Stimulated activated CD4-positive, alpha-beta T cell treated with anti-CD3 and anti-CD28 coated beads, Interleukin-4, amount 100 ng/mL, for 24 hours (primary cell): Measurements from ENCODE around the gene HSCB.
"Not testable (repeated sequence)": the region's sequence is repeated elsewhere in the genome, so short reads cannot be mapped to it uniquely, and the experiment has no call there.

Experiments used
- DNase-seq: peaks from one replicate; pipeline ENCODE4 v3.0.0-alpha.2; 2020

The HSCB gene

GRCh38 chr22:28741200-28741784 lies 547 bp upstream of the HSCB start:
- DNase-seq, result no peak

GRCh38 chr22:28742562-28742962 lies 723 bp downstream of the HSCB start:
- DNase-seq, result peak; percentile 80

GRCh38 chr22:28743852-28744251 lies 2.0 kb downstream of the HSCB start:
- no peak for DNase-seq

GRCh38 chr22:28750471-28750881 lies 8.6 kb downstream of the HSCB start:
- DNase-seq, result no peak

GRCh38 chr22:28754512-28754911 lies 12.7 kb downstream of the HSCB start:
- not testable (repeated sequence) for DNase-seq

GRCh38 chr22:28759861-28760560 lies 18.2 kb downstream of the HSCB start:
- no peak for DNase-seq

DNA sequence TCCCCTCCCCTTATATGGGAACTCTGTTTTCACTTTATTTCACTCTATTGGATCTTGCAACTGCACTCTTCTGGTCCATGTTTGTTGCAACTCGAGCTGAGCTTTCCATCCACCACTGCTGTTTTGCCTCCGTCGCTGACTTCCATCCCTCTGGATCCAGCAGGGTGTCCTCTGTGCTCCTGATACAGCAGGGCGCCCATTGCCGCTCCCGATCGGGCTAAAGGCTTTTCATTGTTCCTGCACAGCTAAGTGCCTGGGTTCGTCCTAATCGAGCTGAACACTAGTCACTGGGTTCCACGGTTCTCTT lies 19.6 kb downstream of the HSCB start:
- no peak for DNase-seq

DNA sequence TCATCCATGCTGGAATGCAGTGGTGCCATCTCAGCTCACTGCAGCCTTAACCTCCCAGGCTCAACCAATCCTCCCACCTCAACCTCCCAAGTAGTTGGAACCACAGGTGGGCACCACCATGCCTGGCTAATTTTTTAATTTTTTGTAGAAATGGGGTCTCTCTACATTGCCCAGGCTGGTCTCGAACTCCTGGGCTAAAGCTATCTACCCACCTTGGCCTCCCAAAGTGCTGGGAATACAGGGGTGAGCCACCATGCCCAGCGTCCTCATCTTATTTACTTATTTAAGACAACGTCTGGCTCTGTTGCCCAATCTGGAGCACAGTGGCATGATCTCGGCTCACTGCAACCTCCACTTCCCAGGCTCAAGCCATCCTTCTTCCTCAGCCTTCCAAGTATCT lies 20.2 kb downstream of the HSCB start:
- DNase-seq, result not testable (repeated sequence)

GRCh38 chr22:28766628-28767027 lies 24.8 kb downstream of the HSCB start:
- no peak for DNase-seq

DNA sequence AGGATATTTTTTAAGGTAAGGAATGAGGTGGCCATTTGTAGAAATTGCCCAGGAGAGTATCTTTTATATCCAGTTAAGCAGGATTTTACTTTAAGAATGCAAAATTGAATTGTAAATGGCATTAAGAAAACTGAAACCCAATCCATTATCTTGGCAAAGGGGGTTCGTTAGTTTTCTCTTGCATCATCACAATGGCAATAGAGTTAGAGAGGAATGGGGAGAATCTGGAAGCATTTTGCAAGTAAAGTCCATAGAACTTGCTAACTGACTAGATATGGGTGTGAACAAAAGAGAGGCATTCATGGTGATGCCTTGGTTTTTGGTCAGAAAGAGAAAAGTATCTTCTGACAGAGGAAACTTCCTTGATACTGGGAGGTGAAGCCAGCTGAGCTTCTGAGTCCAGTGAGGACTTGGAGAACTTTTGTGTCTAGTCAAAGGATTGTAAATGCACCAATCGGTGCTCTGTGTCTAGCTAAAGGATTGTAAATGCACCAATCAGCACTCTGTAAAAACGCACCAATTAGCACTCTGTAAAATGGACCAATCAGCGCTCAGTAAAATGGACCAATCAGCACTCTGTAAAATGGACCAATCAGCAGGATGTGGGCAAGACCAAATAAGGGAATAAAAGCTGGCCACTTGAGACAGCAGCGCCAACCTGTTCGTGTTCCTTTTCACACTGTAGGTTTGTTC lies 27.0 kb downstream of the HSCB start:
- DNase-seq, result no peak

GRCh38 chr22:28769394-28770085 lies 27.7 kb downstream of the HSCB start:
- DNase-seq, result no peak

GRCh38 chr22:28771195-28771791 lies 29.5 kb downstream of the HSCB start:
- no peak for DNase-seq

DNA sequence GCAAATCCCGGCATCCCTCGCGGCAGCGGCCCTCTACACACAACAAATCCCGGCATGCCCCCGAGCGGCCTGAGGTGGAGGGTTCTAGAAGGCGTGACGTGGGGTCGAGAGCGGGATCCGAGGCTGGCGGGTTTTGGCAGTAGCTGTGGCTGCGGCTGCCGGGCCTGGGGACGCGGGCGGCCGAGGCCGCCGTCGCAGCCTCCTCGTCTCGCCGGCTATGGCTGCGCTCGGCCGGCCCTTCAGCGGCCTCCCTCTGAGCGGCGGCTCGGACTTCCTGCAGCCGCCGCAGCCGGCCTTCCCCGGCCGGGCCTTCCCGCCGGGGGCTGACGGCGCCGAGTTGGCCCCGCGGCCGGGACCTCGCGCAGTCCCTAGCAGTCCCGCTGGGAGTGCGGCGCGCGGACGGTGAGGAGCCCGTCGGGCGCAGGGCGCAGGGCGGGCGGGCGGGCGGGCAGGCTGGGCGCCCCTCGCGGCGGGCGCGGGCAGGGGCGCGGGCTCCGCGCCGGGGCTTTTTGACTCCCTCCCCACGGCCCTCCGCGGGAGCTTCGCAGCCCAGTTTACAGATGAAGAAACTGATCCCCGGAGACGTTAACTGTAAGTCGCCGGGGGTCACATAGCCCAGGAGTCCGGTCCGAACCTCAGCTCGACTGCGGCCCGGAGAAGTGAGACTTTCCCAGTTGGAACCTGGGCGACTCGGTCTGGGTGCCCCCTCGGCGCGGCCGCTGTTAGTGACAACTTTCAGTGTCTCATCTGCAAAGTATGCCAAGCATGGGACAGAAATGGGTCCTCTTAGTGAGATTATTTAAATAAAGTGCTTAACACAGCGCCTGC lies 31.0 kb downstream of the HSCB start, which contains the start of gene CCDC117:
Gene CCDC117, plus strand, starts transcription at position 63 of the 828 bp plus-strand sequence. Its CDS starts 155 bp downstream, at position 218.
- DNase-seq, result peak; percentile 94

DNA sequence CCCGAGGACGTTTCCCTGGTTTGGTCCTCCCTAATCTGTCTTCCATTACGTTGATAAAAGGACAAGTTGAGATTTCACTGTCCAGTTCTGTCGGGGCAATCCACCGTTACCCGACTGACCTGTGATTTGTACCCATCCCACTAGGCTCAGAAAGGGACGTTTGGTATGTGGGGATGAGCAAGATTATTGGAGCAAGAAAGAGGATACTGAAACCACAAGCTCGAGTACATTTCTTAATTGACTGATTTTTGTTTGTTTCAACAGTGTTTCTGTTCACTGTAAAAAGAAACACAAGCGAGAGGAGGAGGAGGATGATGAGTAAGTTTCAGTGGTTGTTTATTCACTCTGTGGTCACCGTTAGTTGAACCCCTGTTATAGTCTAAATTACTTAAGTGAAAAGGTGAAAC lies 31.6 kb downstream of the HSCB start:
- DNase-seq, result no peak

DNA sequence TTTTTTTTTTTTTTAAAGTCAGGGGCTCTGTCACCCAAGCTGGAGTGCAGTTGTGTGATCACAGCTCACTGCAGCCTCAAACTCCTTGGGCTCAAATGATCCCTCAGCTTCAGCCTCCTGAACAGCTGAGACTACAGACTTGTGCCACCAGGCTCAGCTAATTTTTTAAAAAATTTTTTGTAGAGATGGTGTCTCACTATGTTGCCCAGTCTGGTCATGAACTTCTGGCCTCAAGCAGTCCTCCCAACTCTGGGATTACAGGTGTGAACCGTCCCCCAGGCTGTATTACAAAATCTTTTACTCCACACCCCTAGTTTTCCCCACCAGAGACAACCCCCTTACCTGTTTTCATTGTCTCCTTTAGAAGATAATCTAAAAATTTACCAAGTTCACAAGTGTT lies 32.5 kb downstream of the HSCB start:
- DNase-seq, result no peak

DNA sequence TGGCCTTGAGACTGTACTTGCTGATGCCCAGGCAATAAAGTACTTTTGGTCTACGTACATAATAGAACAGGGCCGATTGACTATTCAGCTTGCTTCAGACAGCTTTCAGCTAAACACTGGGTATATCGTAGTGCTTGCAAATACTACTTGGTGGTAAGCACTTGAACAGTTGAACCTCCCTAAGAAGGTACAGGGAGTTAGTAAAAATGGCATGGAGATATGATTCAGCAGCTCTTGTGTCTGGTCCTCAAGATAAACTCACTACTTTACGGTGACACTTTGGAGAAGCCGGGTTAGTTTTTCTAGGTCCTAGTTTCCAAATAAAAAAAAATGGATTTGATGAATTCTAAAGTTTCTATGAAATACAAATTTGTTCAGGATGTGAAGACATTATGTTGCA lies 38.0 kb downstream of the HSCB start:
- no peak for DNase-seq

GRCh38 chr22:28780296-28780695 lies 38.5 kb downstream of the HSCB start:
- DNase-seq, result no peak

- no peak for DNase-seq
Observed at GRCh38 chr22:28783786-28784671, 42.2 kb downstream of the HSCB start.

DNA sequence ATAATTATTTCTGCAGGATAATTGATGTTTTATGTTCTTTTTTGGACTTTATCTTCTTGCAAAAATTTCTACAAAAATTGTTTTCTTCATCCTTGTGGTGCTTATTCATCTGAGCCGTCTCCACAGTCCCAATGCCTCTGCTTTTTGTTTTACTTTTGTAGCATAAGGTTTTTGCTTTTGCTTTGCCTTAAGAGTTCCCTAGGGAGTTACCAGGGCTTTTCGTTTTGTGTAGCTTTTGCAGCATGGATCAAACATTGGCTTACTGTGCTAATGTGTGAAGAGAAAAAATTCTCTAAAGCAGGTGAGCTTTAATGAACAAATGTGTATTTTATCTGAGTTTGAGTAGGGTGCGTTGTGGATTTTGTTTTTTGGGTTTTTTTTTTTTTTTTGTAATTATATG lies 46.8 kb downstream of the HSCB start:
- DNase-seq, result no peak

GRCh38 chr22:28791124-28791523 lies 49.3 kb downstream of the HSCB start:
- DNase-seq, result no peak

DNA sequence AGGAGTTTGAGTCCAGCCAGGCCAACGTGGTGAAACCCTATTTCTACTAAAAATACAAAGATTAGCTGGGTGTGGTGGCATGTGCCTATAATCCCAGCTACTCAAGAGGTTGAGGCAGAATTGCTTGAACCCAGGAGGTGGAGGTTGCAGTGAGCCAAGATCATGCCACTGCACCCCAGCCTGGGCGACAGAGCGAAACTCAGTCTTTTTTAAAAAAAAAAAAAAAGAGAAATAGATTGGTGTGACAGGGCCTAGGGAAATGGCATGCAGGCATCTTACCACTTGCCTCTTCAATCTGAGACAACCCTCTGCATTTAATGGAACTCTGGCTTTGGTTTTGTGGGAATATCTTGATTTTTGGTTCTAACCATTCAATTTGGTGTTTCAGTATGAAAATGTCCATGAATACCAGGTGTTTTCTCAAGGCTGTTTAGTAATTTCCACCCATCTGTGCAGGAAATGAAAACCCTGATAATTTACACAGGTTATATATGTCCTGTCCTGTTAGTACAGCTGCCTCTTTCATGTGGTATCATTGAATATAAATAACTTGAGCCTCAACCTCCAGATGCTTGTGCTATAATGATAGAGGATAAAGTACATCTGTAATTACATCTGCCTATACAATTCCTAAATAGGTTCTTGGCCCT lies 50.1 kb downstream of the HSCB start:
- DNase-seq, result no peak
